ENCODE data around the gene OR51S1. TPM values are rescaled to one million over a fixed set of nuclear protein-coding genes. Genes with fewer than 3 reads are reported as not detected.

The OR51S1 gene
- total RNA-seq, 2 experiments from 2014 or later: not detected

GRCh38 chr11:4821021-4821420 lies 28.0 kb downstream of the OR51S1 start, which contains the start of gene OR51F2:
OR51F2 (plus strand) TSS chr11:4821321; CDS start chr11:4821422, 101 bp downstream.
- H3K27ac ChIP-seq (ENCODE audit: low read depth in 1 of 2, low read length in 2 of 2): no peak within 1 kb of the TSS
- Mint-ChIP-seq H3K27me3 (peaks cover 22% of the 10 kb centered on the region), H3K4me3 (no peak within 1 kb of the TSS), H3K4me1 (ENCODE audit: low read depth) (no peaks in the 10 kb centered on the region), H3K27ac (no peak within 1 kb of the TSS), H3K9me3 (no peaks in the 10 kb centered on the region), H3K36me3 (ENCODE audit: low read depth) (no peaks in the 10 kb centered on the region)
- ChIA-PET POLR2A (no interaction called here), CTCF (no interaction called here)
- no peak for TF ChIP-seq CTCF (IDR thresholded peaks at IDR 0.05)
- no peaks in the 10 kb centered on the region for H3K9me3 ChIP-seq (ENCODE audit: control insufficient read depth in 1 of 2, insufficient read depth in 1 of 2, low read length in 2 of 2)
- no peaks in the 10 kb centered on the region for H3K4me1 ChIP-seq (ENCODE audit: insufficient read depth, low read length)
- ATAC-seq (ENCODE audit: poor library complexity) (no peak), DNase-seq (no peak)
- no peak within 1 kb of the TSS for H3K4me3 ChIP-seq (ENCODE audit: low read length)
- no peaks in the 10 kb centered on the region for H3K27me3 ChIP-seq (ENCODE audit: control insufficient read depth in 1 of 2, insufficient read depth in 2 of 2, low read length in 2 of 2)
- no peaks in the 10 kb centered on the region for H3K36me3 ChIP-seq (ENCODE audit: insufficient read depth, low read length)
- intact Hi-C loops (cut with DNase I, micrococcal nuclease): no loop called here

GRCh38 chr11:4809246-4809645 lies 39.8 kb downstream of the OR51S1 start:
- ChIA-PET POLR2A (no interaction called here), CTCF (no interaction called here)
- Mint-ChIP-seq H3K27me3 (no peaks in the 10 kb centered on the region), H3K9me3 (no peaks in the 10 kb centered on the region), H3K4me1 (ENCODE audit: low read depth) (no peaks in the 10 kb centered on the region), H3K36me3 (ENCODE audit: low read depth) (no peaks in the 10 kb centered on the region), H3K4me3 (no peak overlapping the region), H3K27ac (no peak overlapping the region)
- no peak overlapping the region for H3K4me3 ChIP-seq (ENCODE audit: low read length)
- H3K27me3 ChIP-seq (ENCODE audit: control insufficient read depth in 1 of 2, insufficient read depth in 2 of 2, low read length in 2 of 2): no peaks in the 10 kb centered on the region
- H3K4me1 ChIP-seq (ENCODE audit: insufficient read depth, low read length): no peaks in the 10 kb centered on the region
- no peaks in the 10 kb centered on the region for H3K36me3 ChIP-seq (ENCODE audit: insufficient read depth, low read length)
- intact Hi-C loops (cut with DNase I, micrococcal nuclease): no loop called here
- no peak for TF ChIP-seq CTCF (IDR thresholded peaks at IDR 0.05)
- DNase-seq (no peak), ATAC-seq (ENCODE audit: poor library complexity) (no peak)
- no peak overlapping the region for H3K27ac ChIP-seq (ENCODE audit: low read depth in 1 of 2, low read length in 2 of 2)
- H3K9me3 ChIP-seq (ENCODE audit: control insufficient read depth in 1 of 2, insufficient read depth in 1 of 2, low read length in 2 of 2): no peaks in the 10 kb centered on the region

- H3K4me1 ChIP-seq (ENCODE audit: insufficient read depth, low read length): no peaks in the 10 kb centered on the region
- no peaks in the 10 kb centered on the region for H3K9me3 Mint-ChIP-seq
- H3K4me1 Mint-ChIP-seq (ENCODE audit: low read depth): no peaks in the 10 kb centered on the region
- no peaks in the 10 kb centered on the region for H3K27me3 Mint-ChIP-seq
- intact Hi-C loops (cut with DNase I, micrococcal nuclease): no loop called here
- POLR2A ChIA-PET: no interaction called here
- no peaks in the 10 kb centered on the region for H3K9me3 ChIP-seq (ENCODE audit: control insufficient read depth in 1 of 2, insufficient read depth in 1 of 2, low read length in 2 of 2)
- no peak overlapping the region for H3K27ac Mint-ChIP-seq
- no peak for DNase-seq
- no peaks in the 10 kb centered on the region for H3K36me3 Mint-ChIP-seq (ENCODE audit: low read depth)
- no peaks in the 10 kb centered on the region for H3K27me3 ChIP-seq (ENCODE audit: control insufficient read depth in 1 of 2, insufficient read depth in 2 of 2, low read length in 2 of 2)
- no peak for TF ChIP-seq CTCF (IDR thresholded peaks at IDR 0.05)
- no peak overlapping the region for H3K4me3 Mint-ChIP-seq
- no peak overlapping the region for H3K27ac ChIP-seq (ENCODE audit: low read depth in 1 of 2, low read length in 2 of 2)
- no peak overlapping the region for H3K4me3 ChIP-seq (ENCODE audit: low read length)
- no peaks in the 10 kb centered on the region for H3K36me3 ChIP-seq (ENCODE audit: insufficient read depth, low read length)
- ATAC-seq (ENCODE audit: poor library complexity): no peak
- CTCF ChIA-PET: no interaction called here
Observed at GRCh38 chr11:4808476-4808875, 40.5 kb downstream of the OR51S1 start.

All from CD4-positive, alpha-beta T cell (primary cell).